Stomach smooth muscle (tissue), 2 donors: Measurements from ENCODE around the gene PRRC2C.

Source experiments
- H3K27ac ChIP-seq: one replicate; pipeline ENCODE4 v1.7.0; 2013; ENCODE audit warnings: mild to moderate bottlenecking, low read length, inconsistent platforms
- H3K27me3 ChIP-seq, 2 donors: one replicate each; pipeline ENCODE4 v1.7.0; 2013; ENCODE audit warnings: low read length in 2 of 2; ENCODE audit not compliant: insufficient read depth in 2 of 2, control insufficient read depth in 1 of 2
- H3K36me3 ChIP-seq, 2 donors: one replicate each; pipeline ENCODE4 v1.7.0; 2013; ENCODE audit warnings: low read length in 2 of 2; ENCODE audit not compliant: control insufficient read depth in 2 of 2, insufficient read depth in 2 of 2
- H3K4me1 ChIP-seq: one replicate; pipeline ENCODE4 v1.7.0; 2013; ENCODE audit warnings: low read length; ENCODE audit not compliant: control insufficient read depth, insufficient read depth
- H3K4me3 ChIP-seq, 2 donors: one replicate each; pipeline ENCODE4 v1.7.0; 2013; ENCODE audit warnings: low read length in 2 of 2
- H3K9ac ChIP-seq, 2 donors: one replicate each; pipeline ENCODE4 v1.7.0; 2013; ENCODE audit warnings: low read length in 2 of 2, mild to moderate bottlenecking in 1 of 2
- H3K9me3 ChIP-seq, 2 donors: one replicate each; pipeline ENCODE4 v1.7.0; 2013; ENCODE audit warnings: low read length in 2 of 2; ENCODE audit not compliant: control insufficient read depth in 2 of 2
- donor health status: healthy.
- donor health status: Pancreatic carcinoma.

Gene PRRC2C

DNA sequence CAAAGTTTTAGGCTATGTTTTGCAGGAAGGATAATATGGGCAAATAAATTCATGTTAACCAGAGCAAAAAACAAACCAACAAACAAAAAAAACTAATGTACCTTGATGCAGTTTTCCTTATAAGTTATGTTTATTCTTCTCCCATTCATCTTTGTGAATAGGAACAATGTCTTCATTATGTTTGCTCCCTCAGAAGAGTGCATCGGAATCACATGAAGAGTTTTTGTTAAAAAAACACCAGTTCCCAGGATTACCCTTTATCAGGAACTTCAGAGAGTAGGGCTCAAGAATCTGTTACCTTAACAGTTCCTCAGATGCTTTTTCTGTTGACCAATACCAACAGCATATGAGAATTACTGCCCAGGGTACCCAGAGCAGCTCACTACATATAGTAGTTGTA is 14.6 kb upstream of the PRRC2C start:
- H3K27me3 ChIP-seq = no peaks in the 10 kb centered on the region
- H3K4me3 ChIP-seq = no peak overlapping the region
- H3K36me3 ChIP-seq = no peaks in the 10 kb centered on the region
- no peaks in the 10 kb centered on the region for H3K4me1 ChIP-seq
- no peaks in the 10 kb centered on the region for H3K9me3 ChIP-seq
- no peak overlapping the region for H3K9ac ChIP-seq
- no peak overlapping the region for H3K27ac ChIP-seq

DNA sequence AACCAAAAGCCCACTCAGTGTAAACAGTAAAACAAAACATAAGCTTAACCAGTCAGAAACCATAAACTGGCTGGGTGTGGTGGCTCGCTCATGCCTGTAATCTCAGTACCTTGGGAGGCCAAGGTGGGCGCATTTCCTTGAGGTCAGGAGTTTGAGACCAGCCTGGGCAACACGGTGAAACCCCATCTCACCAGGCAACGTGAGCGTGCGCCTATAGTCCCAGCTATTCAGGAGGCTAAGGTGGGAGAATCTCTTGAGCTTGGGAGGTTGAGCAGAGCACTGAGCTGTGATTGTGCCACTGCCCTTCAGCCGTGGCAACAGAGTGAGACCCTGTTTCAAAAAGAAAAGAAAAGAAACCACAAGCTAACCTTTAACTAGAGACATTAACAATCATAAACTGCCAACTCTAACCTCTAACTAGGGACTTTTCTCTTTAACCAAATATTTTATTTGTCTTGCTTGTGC is 13.1 kb upstream of the PRRC2C start:
- no peaks in the 10 kb centered on the region for H3K4me1 ChIP-seq
- no peak overlapping the region for H3K9ac ChIP-seq
- no peak overlapping the region for H3K4me3 ChIP-seq
- H3K9me3 ChIP-seq = no peaks in the 10 kb centered on the region
- H3K27ac ChIP-seq = no peak overlapping the region
- no peaks in the 10 kb centered on the region for H3K36me3 ChIP-seq
- H3K27me3 ChIP-seq = no peaks in the 10 kb centered on the region

DNA sequence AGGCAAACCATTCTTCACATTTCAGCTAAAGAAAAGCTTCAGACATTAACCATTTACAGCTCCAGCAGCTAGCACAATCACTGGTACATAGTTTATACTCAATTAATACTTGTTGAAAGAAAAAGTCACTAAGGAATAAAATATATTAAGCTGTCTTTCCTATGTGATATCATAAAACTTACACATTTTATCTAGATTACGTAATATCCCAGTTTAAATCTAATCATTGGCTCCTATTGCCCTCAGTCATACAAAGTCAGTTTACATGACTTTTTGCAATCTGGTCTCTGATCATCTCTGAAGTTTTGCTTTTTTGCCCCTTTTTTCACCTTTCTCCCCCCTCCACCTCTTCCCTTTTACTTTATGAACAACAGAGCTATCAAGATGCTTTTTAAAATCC is 8.5 kb upstream of the PRRC2C start:
- H3K36me3 ChIP-seq = no peaks in the 10 kb centered on the region
- H3K9ac ChIP-seq = no peak overlapping the region
- no peaks in the 10 kb centered on the region for H3K4me1 ChIP-seq
- no peaks in the 10 kb centered on the region for H3K9me3 ChIP-seq
- H3K27ac ChIP-seq = no peak overlapping the region
- H3K27me3 ChIP-seq = no peaks in the 10 kb centered on the region
- H3K4me3 ChIP-seq = no peak overlapping the region

DNA sequence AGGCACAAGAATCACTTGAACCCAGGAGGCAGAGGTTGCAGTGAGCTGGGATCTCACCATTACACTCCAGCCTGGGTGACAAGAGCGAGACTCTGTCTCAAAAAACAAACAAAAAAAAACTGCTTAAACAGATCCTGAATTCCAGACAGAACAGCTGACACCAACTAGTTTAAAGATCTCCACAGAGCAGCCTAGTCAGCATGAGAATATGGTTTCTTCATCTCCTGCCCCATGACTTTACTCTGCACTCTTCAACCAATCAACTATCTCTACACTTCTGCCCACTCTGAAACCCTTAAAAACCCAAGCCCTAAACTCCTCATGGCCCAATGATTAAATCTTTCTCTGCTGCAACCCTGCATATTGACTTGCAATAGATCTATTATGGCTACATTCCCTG is 7.5 kb upstream of the PRRC2C start:
- no peaks in the 10 kb centered on the region for H3K4me1 ChIP-seq
- H3K9ac ChIP-seq = no peak overlapping the region
- no peaks in the 10 kb centered on the region for H3K36me3 ChIP-seq
- H3K4me3 ChIP-seq = no peak overlapping the region
- H3K27ac ChIP-seq = no peak overlapping the region
- no peaks in the 10 kb centered on the region for H3K9me3 ChIP-seq
- H3K27me3 ChIP-seq = no peaks in the 10 kb centered on the region

DNA sequence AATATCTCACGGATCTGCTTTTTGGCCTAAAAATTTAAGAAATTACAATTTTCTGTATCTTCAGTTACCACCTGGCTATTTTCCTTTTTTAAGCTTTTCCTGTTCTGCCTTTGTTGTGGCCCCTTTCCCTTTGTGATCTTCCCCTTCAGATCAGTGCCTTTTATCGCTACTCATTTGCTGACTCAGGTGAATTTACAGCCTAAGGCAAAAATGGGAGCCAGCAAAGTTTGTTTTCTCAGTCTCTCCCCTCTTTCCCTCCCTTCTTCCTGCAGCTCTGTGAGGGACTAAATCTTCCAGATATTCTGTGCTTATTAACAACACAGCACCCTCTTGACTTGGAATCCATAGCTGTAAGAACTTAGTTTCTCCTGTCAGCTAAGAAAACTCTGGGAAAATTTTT is 5.3 kb upstream of the PRRC2C start:
- Histone ChIP-seq H3K27me3 (no peaks in the 10 kb centered on the region), H3K9me3 (no peaks in the 10 kb centered on the region), H3K36me3 (no peaks in the 10 kb centered on the region), H3K9ac (no peak overlapping the region), H3K27ac (no peak overlapping the region), H3K4me3 (no peak overlapping the region), H3K4me1 (no peaks in the 10 kb centered on the region)

DNA sequence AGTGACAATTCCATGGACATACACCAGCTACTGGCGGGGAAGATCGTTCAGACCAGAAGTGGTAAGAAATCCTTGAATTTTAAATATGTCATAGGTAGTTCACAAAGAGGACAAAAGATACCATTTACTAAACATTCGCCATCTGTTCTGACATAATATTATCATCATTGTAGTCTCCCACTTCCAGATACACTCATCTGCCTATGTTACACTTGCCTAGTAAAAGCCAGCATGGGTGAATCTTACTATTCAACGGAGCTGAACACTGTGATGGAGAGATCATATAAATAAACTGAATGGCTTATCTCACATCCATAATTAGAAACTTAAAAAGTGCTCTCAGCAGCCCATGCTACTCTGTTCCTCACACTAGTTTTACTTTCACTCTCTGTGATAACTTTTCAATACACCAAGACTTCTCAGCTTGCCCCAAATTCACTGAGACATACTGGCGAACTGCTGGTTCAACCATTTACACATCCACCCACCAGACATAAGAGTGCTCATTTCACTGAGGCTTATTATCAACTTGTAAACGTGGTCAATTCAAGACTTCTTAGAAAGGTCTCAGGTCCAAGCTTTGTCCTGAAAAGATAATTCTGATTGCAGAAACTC is 463 bp upstream of the PRRC2C start:
- no peaks in the 10 kb centered on the region for H3K9me3 ChIP-seq
- no peaks in the 10 kb centered on the region for H3K36me3 ChIP-seq
- H3K4me3 ChIP-seq = peak overlapping the region; percentile 90 to 99
- peak overlapping the region; percentile 98 for H3K27ac ChIP-seq
- H3K9ac ChIP-seq = peak overlapping the region; percentile 94 to 100
- H3K27me3 ChIP-seq = no peaks in the 10 kb centered on the region
- H3K4me1 ChIP-seq = peaks cover 3% of the 10 kb centered on the region

DNA sequence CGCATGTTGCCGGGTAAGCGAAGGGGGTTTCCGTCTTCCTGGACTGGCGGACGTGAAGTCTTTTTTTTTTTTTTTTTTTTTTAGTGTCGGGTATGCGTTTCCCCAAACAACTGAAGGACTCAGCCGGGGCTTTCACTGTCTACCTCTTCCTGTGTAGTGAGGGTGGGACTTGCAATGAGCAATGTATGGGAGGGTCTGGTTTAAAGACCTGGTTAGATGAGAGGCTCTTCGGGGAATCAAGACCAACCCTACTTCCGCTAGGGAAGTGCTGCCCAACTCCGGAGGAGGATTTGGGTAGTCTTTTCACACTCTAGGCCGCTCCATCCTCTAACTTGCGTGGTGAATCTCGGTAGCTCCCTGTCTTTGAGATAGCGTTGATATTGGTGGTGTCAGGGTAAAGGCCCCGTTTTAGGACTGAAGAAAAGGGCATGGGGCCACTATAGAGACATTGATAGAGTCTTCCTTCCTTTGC is 754 bp downstream of the PRRC2C start:
- Histone ChIP-seq H3K27ac (peak overlapping the region; percentile 98), H3K9me3 (no peaks in the 10 kb centered on the region), H3K27me3 (no peaks in the 10 kb centered on the region), H3K4me1 (peaks cover 4% of the 10 kb centered on the region), H3K36me3 (no peaks in the 10 kb centered on the region), H3K9ac (peak overlapping the region; percentile 94 to 100), H3K4me3 (peak overlapping the region; percentile 90 to 99)

DNA sequence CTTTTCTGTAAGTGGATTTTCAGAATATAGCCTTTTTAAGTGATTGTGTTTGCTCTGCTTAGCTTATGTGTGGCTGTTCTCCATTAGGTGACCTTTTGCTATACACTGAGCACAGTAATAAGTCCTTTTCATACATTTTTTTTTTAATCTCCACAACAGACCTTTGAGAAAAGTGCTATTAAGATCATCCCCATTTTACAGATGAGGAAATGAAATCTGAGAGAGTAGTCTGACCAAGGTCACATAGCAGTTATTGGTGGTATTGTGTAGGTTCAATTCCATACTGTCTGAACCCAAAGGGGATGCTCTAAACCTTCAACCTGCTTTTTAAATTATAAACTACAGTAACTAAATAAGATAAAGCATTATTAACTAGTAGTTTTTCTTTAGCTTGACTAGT is 1.7 kb downstream of the PRRC2C start:
- H3K27ac ChIP-seq = no peak overlapping the region
- peak overlapping the region; percentile 94 to 100 for H3K9ac ChIP-seq
- peaks cover 7% of the 10 kb centered on the region for H3K4me1 ChIP-seq
- no peaks in the 10 kb centered on the region for H3K36me3 ChIP-seq
- H3K4me3 ChIP-seq = peak overlapping the region; percentile 90 to 99
- no peaks in the 10 kb centered on the region for H3K9me3 ChIP-seq
- H3K27me3 ChIP-seq = no peaks in the 10 kb centered on the region

DNA sequence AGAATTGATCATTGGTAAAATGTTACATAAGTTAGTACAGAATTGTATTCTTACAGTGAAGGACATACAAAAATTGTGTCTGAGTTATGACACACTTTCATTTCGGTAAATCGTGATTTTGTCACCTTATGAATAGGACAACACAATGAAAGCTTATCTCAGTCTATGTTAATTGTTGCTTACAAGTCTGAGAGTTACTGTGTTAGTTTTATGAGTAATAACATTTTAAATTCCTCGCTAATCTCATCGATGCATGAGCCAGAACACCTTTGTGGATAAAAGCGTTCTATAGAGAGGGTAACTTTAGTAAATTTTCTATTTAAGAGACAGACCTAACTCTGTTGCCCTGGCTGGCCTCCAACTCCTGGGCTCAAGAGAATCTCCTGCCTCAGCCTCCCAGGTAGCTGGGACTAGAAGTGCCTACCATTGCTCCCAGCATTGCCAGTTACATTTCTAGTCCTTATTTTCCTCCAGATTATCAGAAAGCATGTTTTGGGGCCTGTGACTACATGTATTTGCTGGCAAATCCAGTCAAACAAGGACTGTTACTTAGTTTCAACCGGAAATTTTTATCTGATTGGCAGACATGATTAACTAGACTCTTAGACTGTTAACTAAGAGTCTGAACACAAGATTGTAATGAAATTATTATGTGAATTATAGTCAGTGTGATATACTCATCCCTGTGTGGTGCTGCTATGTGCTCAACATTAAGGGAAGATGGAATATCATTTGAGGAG is 3.0 kb downstream of the PRRC2C start:
- Histone ChIP-seq H3K27me3 (no peaks in the 10 kb centered on the region), H3K4me3 (no peak overlapping the region), H3K4me1 (peaks cover 7% of the 10 kb centered on the region), H3K9ac (no peak overlapping the region), H3K9me3 (no peaks in the 10 kb centered on the region), H3K27ac (no peak overlapping the region), H3K36me3 (no peaks in the 10 kb centered on the region)

DNA sequence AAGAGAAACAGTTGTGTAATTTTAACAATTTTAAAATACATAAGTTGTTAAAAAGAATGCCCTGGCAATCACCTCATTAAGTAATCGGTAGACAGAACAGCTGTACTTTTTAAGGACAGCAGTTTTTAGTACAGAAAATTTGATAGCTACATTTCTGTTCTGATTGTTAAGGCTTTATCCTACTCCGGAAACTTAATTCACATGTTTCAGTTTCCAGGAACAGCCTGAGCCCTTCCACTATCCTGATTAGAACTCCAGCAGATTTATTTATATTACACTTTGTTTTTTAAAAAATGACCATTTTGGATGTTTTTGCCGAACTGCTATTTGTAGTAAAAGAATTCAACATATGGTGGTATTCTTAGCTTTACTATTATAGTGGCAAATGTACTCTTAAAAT is 8.7 kb downstream of the PRRC2C start:
- H3K27ac ChIP-seq = no peak overlapping the region

DNA sequence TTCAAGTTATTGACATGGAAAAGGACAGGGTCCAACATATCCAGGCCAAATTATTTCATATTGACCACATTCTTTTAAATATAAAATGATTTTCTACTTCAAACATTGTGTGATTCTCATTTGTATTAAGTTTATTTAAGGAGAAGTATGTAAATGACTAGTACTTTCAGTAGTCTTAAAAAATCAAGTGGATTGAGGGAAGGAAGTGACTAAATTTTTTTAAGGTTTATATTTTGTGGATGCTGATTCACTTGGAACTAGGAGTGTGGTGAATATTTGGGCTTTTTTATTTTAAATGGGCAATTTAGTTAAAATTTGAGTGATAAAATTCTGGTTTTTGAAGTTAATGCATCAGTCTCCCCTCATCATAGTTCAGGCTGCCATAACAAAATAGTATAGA is 10.1 kb downstream of the PRRC2C start:
- no peak overlapping the region for H3K4me3 ChIP-seq
- peaks cover 10% of the 10 kb centered on the region for H3K4me1 ChIP-seq
- H3K9ac ChIP-seq = no peak overlapping the region
- no peak overlapping the region for H3K27ac ChIP-seq
- H3K27me3 ChIP-seq = no peaks in the 10 kb centered on the region
- no peaks in the 10 kb centered on the region for H3K9me3 ChIP-seq
- peaks cover 0 to 3% of the 10 kb centered on the region in 2 donors for H3K36me3 ChIP-seq

More for the DNA sequence above, 8.7 kb downstream of the PRRC2C start:
- Histone ChIP-seq H3K36me3 (peaks cover 0 to 3% of the 10 kb centered on the region in 2 donors), H3K4me1 (peaks cover 10% of the 10 kb centered on the region), H3K9me3 (no peaks in the 10 kb centered on the region), H3K9ac (no peak overlapping the region), H3K4me3 (no peak overlapping the region), H3K27me3 (no peaks in the 10 kb centered on the region)
